ENCODE measurements around the gene AP4B1.

GRCh38 chr1:113917400-113918082 lies 12.9 kb upstream of the AP4B1 start:
- TF ChIP-seq POLR2AphosphoS5 (IDR thresholded peaks at IDR 0.05) (no peak), CTCF (IDR thresholded peaks at IDR 0.05) (no peak)
